GM19397 (cell line): ENCODE data around the gene CTXND2.
A peak's percentile ranks its signal among the peaks of the same experiment; 100 is the strongest.
"Not testable (repeated sequence)": the region's sequence is repeated elsewhere in the genome, so short reads cannot be mapped to it uniquely, and the experiment has no call there.

ENCODE experiments used
- ATAC-seq: cut with Tn5 transposase; IDR thresholded peaks from one replicate; pipeline ENCODE4 v1.9.1; 2021; ENCODE audit warnings: mild to moderate bottlenecking, moderate library complexity; ENCODE audit not compliant: unreplicated experiment

CTXND2 gene

GRCh38 chr1:150887018-150887417, at the start of gene CTXND2:
CTXND2 (plus strand) TSS chr1:150887136; CDS start chr1:150912315, 25,179 bp downstream.
- no peak for ATAC-seq

- not testable (repeated sequence) for ATAC-seq
Measured at GRCh38 chr1:150840850-150841249, 46.1 kb upstream of the CTXND2 start.

GRCh38 chr1:150841626-150842025, 45.3 kb upstream of the CTXND2 start:
- no peak for ATAC-seq

- no peak for ATAC-seq
Measured at GRCh38 chr1:150842343-150842742, 44.6 kb upstream of the CTXND2 start.

GRCh38 chr1:150842964-150843363, 44.0 kb upstream of the CTXND2 start:
- no peak for ATAC-seq

- ATAC-seq = no peak
Measured at GRCh38 chr1:150843474-150843873, 43.5 kb upstream of the CTXND2 start.

- no peak for ATAC-seq
Measured at GRCh38 chr1:150846473-150847146, 40.3 kb upstream of the CTXND2 start.

- ATAC-seq = not testable (repeated sequence)
Measured at GRCh38 chr1:150850801-150851362, 36.1 kb upstream of the CTXND2 start.

- not testable (repeated sequence) for ATAC-seq
Measured at GRCh38 chr1:150852734-150853133, 34.2 kb upstream of the CTXND2 start.

- no peak for ATAC-seq
Measured at GRCh38 chr1:150863724-150864123, 23.2 kb upstream of the CTXND2 start.

GRCh38 chr1:150864200-150864599, 22.7 kb upstream of the CTXND2 start:
- ATAC-seq = not testable (repeated sequence)

GRCh38 chr1:150869683-150870082, 17.3 kb upstream of the CTXND2 start:
- no peak for ATAC-seq

- ATAC-seq = no peak
Measured at GRCh38 chr1:150872572-150872971, 14.4 kb upstream of the CTXND2 start.

- no peak for ATAC-seq
Measured at GRCh38 chr1:150873521-150873920, 13.4 kb upstream of the CTXND2 start.

GRCh38 chr1:150874455-150875196, 12.3 kb upstream of the CTXND2 start:
- ATAC-seq = no peak

- no peak for ATAC-seq
Measured at GRCh38 chr1:150875197-150876118, 11.5 kb upstream of the CTXND2 start.

GRCh38 chr1:150876119-150876454, 10.8 kb upstream of the CTXND2 start:
- ATAC-seq = peak; percentile 13

GRCh38 chr1:150878931-150879330, 8.0 kb upstream of the CTXND2 start:
- ATAC-seq = not testable (repeated sequence)

- ATAC-seq = no peak
Measured at GRCh38 chr1:150881331-150882070, 5.4 kb upstream of the CTXND2 start.

GRCh38 chr1:150883121-150883520, 3.8 kb upstream of the CTXND2 start:
- ATAC-seq = not testable (repeated sequence)
